GM19240 (cell line): ENCODE results near the gene LIPA.
"Not testable (repeated sequence)": the region's sequence is repeated elsewhere in the genome, so short reads cannot be mapped to it uniquely, and the experiment has no call there.

Source experiments
- DNase-seq: peaks from one replicate; pipeline ENCODE4 v3.0.0; 2011; ENCODE audit warnings: low spot score; ENCODE audit not compliant: insufficient read length

LIPA gene

GRCh38 chr10:89270153-89270483, 18.5 kb upstream of the LIPA start:
- no peak for DNase-seq

- DNase-seq, result no peak
Observed at GRCh38 chr10:89269433-89270152, 18.0 kb upstream of the LIPA start.

- no peak for DNase-seq
Observed at GRCh38 chr10:89266721-89267453, 15.3 kb upstream of the LIPA start.

GRCh38 chr10:89263531-89263930, 12.0 kb upstream of the LIPA start:
- DNase-seq, result no peak

- no peak for DNase-seq
Observed at GRCh38 chr10:89263091-89263490, 11.5 kb upstream of the LIPA start.

GRCh38 chr10:89262086-89263051, 10.8 kb upstream of the LIPA start:
- DNase-seq, result no peak

- no peak for DNase-seq
Observed at GRCh38 chr10:89258881-89259280, 7.3 kb upstream of the LIPA start.

GRCh38 chr10:89257581-89257980, 6.0 kb upstream of the LIPA start:
- DNase-seq, result no peak

GRCh38 chr10:89256962-89257361, 5.4 kb upstream of the LIPA start:
- no peak for DNase-seq

- no peak for DNase-seq
Observed at GRCh38 chr10:89256340-89256739, 4.8 kb upstream of the LIPA start.

- no peak for DNase-seq
Observed at GRCh38 chr10:89255793-89256192, 4.2 kb upstream of the LIPA start.

- not testable (repeated sequence) for DNase-seq
Observed at GRCh38 chr10:89255091-89255579, 3.6 kb upstream of the LIPA start.

GRCh38 chr10:89252225-89252585, 630 bp upstream of the LIPA start:
- DNase-seq, result no peak

GRCh38 chr10:89250865-89251408, 638 bp downstream of the LIPA start:
- DNase-seq, result no peak

- DNase-seq, result no peak
Observed at GRCh38 chr10:89248990-89249389, 2.6 kb downstream of the LIPA start.

GRCh38 chr10:89247623-89248022, 4.0 kb downstream of the LIPA start:
- DNase-seq, result not testable (repeated sequence)

GRCh38 chr10:89245802-89246201, 5.8 kb downstream of the LIPA start:
- DNase-seq, result no peak

- DNase-seq, result no peak
Observed at GRCh38 chr10:89242840-89243568, 8.6 kb downstream of the LIPA start.

- no peak for DNase-seq
Observed at GRCh38 chr10:89242345-89242684, 9.3 kb downstream of the LIPA start.

- DNase-seq, result no peak
Observed at GRCh38 chr10:89241486-89242344, 9.9 kb downstream of the LIPA start.
